ENCODE results near the gene C17orf50. TPM values are rescaled to one million over a fixed set of nuclear protein-coding genes. Genes with fewer than 3 reads are reported as not detected.
"Not testable (repeated sequence)": the region's sequence is repeated elsewhere in the genome, so short reads cannot be mapped to it uniquely, and the experiment has no call there.

The C17orf50 gene
- total RNA-seq, 4 donors from 2014 or later: not detected

- WGBS, 2 donors: 77 to 85% methylated on average over 10 of the region's 10 CpGs
- Histone ChIP-seq H3K27me3 (peaks cover 0 to 60% of the 10 kb centered on the region in 2 donors), H3K9me3 (no peaks in the 10 kb centered on the region), H3K27ac (peak overlapping the region in 1 of 4 donors; percentile 39), H3K36me3 (no peaks in the 10 kb centered on the region), H3K4me3 (no peak overlapping the region), H3K4me1 (peaks cover 0 to 32% (median 0%) of the 10 kb centered on the region in 4 donors)
- TF ChIP-seq POLR2A (IDR thresholded peaks at IDR 0.05) (no peak), CTCF (IDR thresholded peaks at IDR 0.05) (no peak), EP300 (IDR thresholded peaks at IDR 0.05) (no peak)
- no peak for DNase-seq (ENCODE audit: low spot score in 2 of 2)
Measured at GRCh38 chr17:35750526-35751395, 9.9 kb upstream of the C17orf50 start.

DNA sequence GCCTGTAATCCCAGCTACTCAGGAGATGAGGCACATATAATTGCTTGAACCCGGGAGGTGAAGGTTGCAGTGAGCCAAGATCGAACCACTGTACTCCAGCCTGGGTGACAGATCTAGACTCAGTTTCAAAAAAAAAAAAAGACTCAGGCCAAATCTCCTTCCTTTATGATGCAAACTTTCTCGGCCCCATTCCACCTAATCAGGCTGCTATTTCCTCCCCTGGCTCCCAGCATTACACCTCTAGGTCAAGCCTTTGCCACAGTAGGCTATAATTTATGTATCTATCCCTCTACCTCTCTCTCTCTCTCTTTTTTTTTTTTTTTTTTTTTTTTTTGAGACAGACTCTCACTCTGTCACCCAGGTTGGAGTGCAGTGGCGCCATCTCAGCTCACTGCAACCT, 9.1 kb upstream of the C17orf50 start:
- not testable (repeated sequence) for H3K4me3 ChIP-seq; H3K9me3 ChIP-seq; H3K27ac ChIP-seq; H3K36me3 ChIP-seq; DNase-seq (ENCODE audit: low spot score in 2 of 2)
- H3K27me3 ChIP-seq: peaks cover 0 to 60% of the 10 kb centered on the region in 2 donors
- 82 to 83% methylated on average over 4 of the region's 4 CpGs for WGBS, 2 donors
- H3K4me1 ChIP-seq: peaks cover 0 to 32% (median 0%) of the 10 kb centered on the region in 4 donors

DNA sequence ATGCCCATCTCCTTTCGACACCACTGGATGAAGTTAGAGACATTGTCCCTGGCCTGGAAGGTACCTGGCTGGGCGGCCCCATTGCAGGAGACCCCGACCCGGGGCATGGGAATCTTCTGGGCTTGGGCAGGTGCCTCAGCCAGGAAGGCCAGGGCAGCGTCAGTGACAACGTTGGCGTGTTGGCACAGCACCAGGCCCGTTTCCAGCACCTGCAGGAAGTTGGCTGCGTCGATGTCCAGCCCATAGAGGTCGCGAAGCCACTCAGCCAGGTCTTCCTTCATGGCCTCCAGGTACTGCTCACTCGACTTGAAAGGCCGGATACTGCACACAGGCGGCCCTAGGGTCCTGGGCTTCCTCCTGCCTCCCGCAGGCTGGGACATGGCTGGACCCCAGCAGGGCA, 8.2 kb upstream of the C17orf50 start:
- Histone ChIP-seq H3K27ac (no peak overlapping the region), H3K4me3 (no peak overlapping the region)
- no peak for DNase-seq (ENCODE audit: low spot score in 2 of 2)

GRCh38 chr17:35752945-35753764, 7.5 kb upstream of the C17orf50 start, which contains the start of gene GAS2L2:
GAS2L2 (minus strand) TSS chr17:35753239; CDS start chr17:35752850, 389 bp downstream.
- WGBS, 2 donors: 26 to 29% methylated on average over 9 of the region's 9 CpGs
- Histone ChIP-seq H3K27me3 (peaks cover 0 to 48% of the 10 kb centered on the region in 2 donors), H3K4me1 (peaks cover 0 to 22% (median 0%) of the 10 kb centered on the region in 4 donors), H3K27ac (no peak within 1 kb of the TSS), H3K4me3 (no peak within 1 kb of the TSS), H3K36me3 (no peaks in the 10 kb centered on the region), H3K9me3 (no peaks in the 10 kb centered on the region)
- DNase-seq (ENCODE audit: low spot score in 2 of 2): no peak
- TF ChIP-seq POLR2A (IDR thresholded peaks at IDR 0.05) (no peak), EP300 (IDR thresholded peaks at IDR 0.05) (no peak)

More for the DNA sequence above, 8.2 kb upstream of the C17orf50 start:
- Histone ChIP-seq H3K36me3 (no peaks in the 10 kb centered on the region), H3K4me1 (peaks cover 0 to 28% (median 0%) of the 10 kb centered on the region in 4 donors), H3K9me3 (no peaks in the 10 kb centered on the region), H3K27me3 (peaks cover 0 to 55% of the 10 kb centered on the region in 2 donors)
- TF ChIP-seq EP300 (IDR thresholded peaks at IDR 0.05) (no peak), POLR2A (IDR thresholded peaks at IDR 0.05) (no peak), CTCF (IDR thresholded peaks at IDR 0.05) (no peak)
- WGBS, 2 donors: 62 to 63% methylated on average over 9 to 13 of the region's 16 CpGs

- H3K27ac ChIP-seq: no peak overlapping the region
- H3K27me3 ChIP-seq: peaks cover 0 to 10% of the 10 kb centered on the region in 2 donors
- H3K4me3 ChIP-seq: no peak overlapping the region
- no peak for TF ChIP-seq EP300 (IDR thresholded peaks at IDR 0.05)
- DNase-seq (ENCODE audit: low spot score in 2 of 2): no peak
- peaks cover 0 to 9% (median 0%) of the 10 kb centered on the region in 4 donors for H3K4me1 ChIP-seq
- no peaks in the 10 kb centered on the region for H3K36me3 ChIP-seq
- no peaks in the 10 kb centered on the region for H3K9me3 ChIP-seq
Measured at GRCh38 chr17:35757243-35757642, 3.4 kb upstream of the C17orf50 start.

GRCh38 chr17:35761601-35762000, 914 bp downstream of the C17orf50 start:
- Histone ChIP-seq H3K27ac (no peak overlapping the region), H3K4me3 (no peak overlapping the region), H3K9me3 (no peaks in the 10 kb centered on the region), H3K27me3 (no peaks in the 10 kb centered on the region), H3K4me1 (peaks cover 0 to 32% (median 23%) of the 10 kb centered on the region in 4 donors), H3K36me3 (no peaks in the 10 kb centered on the region)
- WGBS, 2 donors: 74 to 77% methylated on average over 5 of the region's 5 CpGs
- DNase-seq (ENCODE audit: low spot score in 2 of 2): no peak
- TF ChIP-seq EP300 (IDR thresholded peaks at IDR 0.05): no peak
- TF ChIP-seq CTCF (IDR thresholded peaks at IDR 0.05): no peak
- no peak for TF ChIP-seq POLR2A (IDR thresholded peaks at IDR 0.05)

Measured in tibial nerve (tissue), 4 donors.